HL-60 (cell line): ENCODE data around the gene WDFY4.

Source experiments
- CTCF ChIP-seq: IDR thresholded peaks from one replicate; pipeline ENCODE4 v1.5.1; 2011; ENCODE audit warnings: low read length, control low read depth, inconsistent platforms; ENCODE audit not compliant: insufficient read depth
- GABPA ChIP-seq: IDR thresholded peaks from 2 replicates; pipeline ENCODE4 v1.6.1; 2012; ENCODE audit warnings: low read depth
- POLR2AphosphoS5 ChIP-seq: IDR thresholded peaks from 2 replicates; pipeline ENCODE4 v1.6.1; 2012; ENCODE audit warnings: low read depth
- REST ChIP-seq: IDR thresholded peaks from 2 replicates; pipeline ENCODE4 v1.6.1; 2012; ENCODE audit warnings: low read depth; ENCODE audit not compliant: insufficient replicate concordance
- SPI1 ChIP-seq: IDR thresholded peaks from 2 replicates; pipeline ENCODE4 v1.6.1; 2012; ENCODE audit warnings: low read depth, mild to moderate bottlenecking, borderline replicate concordance

- TF ChIP-seq CTCF, result no peak
- no peak for TF ChIP-seq POLR2AphosphoS5
- TF ChIP-seq GABPA, result no peak
- TF ChIP-seq REST, result no peak
- no peak for TF ChIP-seq SPI1
These were observed 246.5 kb downstream of the WDFY4 start for GRCh38 chr10:48931188-48931587.
